Left forelimb (tissue), 1 donor: ENCODE measurements around the gene LILRA5.
"Not testable (repeated sequence)": the region's sequence is repeated elsewhere in the genome, so short reads cannot be mapped to it uniquely, and the experiment has no call there.

Source experiments
- DNase-seq: peaks from one replicate; pipeline ENCODE4 v3.0.0-alpha.2; 2018; ENCODE audit warnings: low spot score

The LILRA5 gene

GRCh38 chr19:54333586-54334298, 20.8 kb upstream of the LILRA5 start:
- no peak for DNase-seq

DNA sequence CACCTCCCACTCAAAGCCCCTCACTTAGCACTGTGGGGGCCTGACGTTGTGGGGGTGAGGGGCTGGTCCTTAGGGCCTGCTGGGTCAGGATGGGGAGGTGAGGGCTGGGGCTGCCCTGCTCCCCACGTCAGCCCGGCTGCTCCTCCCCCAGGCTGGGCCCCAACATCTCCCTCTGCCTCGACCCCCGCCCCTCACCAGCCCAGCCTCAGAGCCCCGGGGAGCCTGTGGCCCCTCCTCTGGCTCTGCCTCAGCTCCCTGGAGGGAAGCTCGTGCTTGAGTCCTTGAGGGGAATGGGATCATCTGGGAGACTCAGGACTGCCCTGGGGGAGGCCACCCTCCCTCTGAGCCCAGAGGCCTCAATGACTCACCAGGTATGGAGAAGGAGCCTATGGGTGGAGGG, 19.2 kb upstream of the LILRA5 start:
- no peak for DNase-seq

DNA sequence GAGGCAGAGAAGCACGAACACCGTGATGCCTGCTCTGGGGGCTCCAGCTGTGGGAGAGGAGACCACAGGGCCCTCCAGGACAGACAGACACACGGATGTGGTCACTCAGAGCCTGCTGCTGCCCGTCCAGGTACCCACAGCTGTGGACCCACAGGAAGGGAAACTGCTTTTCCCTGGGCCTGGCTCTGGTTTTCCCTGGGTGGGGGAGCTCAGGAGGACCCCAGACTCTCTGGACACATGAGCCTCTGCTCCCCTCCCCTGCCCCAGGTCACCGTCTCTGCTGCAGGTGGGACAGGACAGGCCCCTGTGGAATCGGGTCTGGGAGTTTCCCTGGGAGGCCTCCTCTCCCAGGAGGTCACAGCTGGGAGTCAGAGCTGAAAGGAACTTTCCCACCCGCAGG, 18.7 kb upstream of the LILRA5 start:
- DNase-seq, result no peak

GRCh38 chr19:54329476-54330165, 16.7 kb upstream of the LILRA5 start:
- DNase-seq, result no peak

DNA sequence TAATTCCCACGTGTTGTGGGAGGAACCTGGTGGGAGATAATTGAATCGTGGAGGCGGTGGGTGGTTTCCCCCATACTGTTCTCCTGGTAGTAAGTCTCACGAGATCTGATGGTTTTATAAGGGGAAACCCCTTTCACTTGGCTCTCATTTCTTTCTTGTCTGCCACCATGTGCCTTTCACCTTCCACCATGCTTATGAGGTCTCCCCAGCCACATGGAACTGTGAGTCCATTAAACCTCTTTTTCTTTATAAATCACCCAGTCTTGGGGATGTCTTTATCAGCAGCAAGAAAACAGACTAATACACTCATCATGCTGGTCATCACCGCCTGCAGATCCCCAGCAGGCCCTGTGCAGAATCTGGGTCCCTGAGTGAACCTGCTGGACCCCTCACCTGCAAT, 15.8 kb upstream of the LILRA5 start:
- DNase-seq, result not testable (repeated sequence)

DNA sequence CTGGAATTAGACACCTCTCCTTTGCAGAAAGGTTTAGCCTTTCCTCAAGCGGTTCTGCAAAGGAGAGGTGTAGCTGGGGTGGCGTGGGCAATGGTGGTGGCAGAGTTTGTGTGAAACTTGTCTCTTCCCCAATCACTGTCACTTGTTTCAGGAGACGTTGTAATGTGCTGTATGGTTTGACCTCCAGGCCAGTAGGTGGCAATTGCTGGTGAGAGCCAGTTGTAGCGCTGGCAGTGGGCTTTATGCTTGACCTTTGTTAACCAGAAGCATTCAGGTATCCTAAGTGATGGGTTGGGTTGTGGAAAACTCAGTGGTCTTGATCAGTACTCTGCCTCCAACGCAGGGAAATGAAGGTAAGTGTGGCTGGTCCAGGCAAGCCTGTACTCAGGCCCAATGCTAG, 12.7 kb upstream of the LILRA5 start:
- DNase-seq, result no peak

- DNase-seq, result no peak
Observed at GRCh38 chr19:54325194-54325621, 12.2 kb upstream of the LILRA5 start.

DNA sequence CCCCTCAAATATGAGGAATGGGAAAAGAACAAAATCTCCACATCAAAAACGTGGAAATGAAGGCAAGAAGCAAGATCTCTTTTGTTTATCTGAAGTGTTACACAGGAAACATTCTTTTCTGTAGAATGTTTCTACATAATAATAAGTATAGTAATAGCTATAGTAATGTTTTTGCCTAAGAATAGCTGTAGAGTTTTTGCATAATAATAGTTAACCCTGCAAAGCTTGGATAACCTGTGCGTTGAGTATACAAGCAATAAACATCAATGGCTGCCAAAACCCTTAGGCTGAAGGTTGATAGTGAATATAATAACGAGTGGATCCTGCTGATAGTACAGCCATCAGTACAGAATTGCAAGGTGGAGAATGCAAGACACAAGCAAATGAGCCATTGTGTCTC, 11.1 kb upstream of the LILRA5 start:
- DNase-seq, result no peak

DNA sequence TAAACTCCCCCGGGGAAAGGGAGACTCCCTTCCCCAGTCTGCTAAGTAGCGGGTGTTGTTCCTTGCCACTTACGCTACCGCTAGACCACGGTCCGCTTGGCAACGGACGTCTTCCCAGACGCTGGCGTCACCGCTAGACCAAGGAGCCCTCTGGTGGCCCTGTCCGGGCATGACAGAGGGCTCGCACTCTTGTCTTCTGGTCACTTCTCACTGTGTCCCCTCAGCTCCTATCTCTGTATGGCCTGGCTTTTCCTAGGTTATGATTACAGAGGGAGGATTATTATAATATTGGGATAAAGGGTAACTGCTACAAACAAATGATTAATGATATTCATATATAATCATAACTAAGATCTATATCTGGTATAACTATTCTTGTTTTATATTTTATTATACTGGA, 10.0 kb upstream of the LILRA5 start:
- not testable (repeated sequence) for DNase-seq

DNA sequence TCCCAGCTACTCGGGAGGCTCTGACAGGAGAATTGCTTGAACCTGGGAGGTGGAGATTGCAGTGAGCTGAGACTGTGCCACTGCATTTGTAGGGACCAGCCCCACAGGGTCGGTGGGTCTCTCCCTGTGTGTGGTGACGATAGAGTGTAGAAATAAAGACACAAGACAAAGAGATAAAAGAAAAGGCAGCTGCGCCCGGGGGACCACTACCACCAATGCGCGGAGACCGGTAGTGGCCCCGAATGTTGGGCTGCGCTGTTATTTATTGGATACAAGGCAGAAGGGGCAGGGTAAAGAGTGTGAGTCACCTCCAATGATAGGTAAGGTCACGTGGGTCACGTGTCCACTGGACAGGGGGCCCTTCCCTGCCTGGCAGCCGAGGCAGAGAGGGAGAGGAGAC, 9.3 kb upstream of the LILRA5 start:
- not testable (repeated sequence) for DNase-seq

DNA sequence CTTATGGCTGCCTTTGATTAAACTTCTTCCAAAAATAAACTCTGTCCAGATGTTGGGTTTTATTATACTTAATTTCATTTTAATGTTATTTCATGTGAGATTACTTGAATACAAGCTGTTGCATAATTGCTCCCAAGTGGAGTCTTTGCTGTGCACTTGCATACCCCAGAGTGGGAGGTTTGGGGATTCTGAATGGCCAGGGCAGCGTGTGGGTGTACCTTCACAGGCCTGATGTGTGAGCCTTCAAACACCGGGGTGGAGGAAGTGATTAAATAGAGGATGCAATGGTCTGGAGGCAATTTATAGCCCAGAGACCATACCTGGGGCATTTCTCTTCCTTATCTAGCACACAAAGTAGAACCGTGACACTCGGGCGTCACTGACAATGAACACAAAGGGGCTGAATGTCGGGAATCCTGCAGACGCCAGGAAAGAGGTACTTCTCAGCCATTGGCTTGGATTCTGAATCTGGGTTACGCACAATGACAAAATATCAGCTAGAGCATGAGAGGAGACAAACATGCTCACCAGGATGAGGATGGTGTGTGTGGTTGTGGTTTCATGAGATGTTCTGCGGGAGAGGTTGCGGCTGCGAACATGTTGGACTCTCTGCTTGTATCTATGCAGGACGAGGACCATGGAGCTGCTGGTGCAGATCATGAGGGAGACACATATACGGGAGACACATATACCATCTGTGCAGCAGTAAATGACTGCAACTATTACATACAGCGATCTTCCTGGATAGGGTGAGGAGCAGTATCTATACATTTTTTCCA, 7.1 kb upstream of the LILRA5 start:
- no peak for DNase-seq

DNA sequence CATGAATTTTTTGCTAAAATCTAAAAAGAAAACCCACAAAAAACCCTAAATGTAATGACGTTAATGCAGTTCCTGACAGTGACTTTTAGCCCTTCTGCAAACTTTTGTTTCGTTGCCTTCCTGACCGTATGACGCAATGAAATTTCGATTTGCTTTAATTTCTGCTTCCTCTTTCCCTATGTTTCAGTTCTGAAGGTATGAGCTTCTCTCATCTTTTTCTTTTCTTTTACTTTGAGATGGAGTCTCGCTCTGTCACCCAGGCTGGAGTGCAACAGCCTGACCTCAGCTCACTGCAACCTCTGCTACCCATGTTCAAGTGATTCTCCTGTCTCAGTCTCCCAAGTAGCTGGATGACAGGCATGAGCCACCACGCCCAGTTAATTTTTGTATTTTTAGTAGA, 6.1 kb upstream of the LILRA5 start:
- DNase-seq, result no peak

- no peak for DNase-seq
Observed at GRCh38 chr19:54317965-54318240, 4.9 kb upstream of the LILRA5 start.

DNA sequence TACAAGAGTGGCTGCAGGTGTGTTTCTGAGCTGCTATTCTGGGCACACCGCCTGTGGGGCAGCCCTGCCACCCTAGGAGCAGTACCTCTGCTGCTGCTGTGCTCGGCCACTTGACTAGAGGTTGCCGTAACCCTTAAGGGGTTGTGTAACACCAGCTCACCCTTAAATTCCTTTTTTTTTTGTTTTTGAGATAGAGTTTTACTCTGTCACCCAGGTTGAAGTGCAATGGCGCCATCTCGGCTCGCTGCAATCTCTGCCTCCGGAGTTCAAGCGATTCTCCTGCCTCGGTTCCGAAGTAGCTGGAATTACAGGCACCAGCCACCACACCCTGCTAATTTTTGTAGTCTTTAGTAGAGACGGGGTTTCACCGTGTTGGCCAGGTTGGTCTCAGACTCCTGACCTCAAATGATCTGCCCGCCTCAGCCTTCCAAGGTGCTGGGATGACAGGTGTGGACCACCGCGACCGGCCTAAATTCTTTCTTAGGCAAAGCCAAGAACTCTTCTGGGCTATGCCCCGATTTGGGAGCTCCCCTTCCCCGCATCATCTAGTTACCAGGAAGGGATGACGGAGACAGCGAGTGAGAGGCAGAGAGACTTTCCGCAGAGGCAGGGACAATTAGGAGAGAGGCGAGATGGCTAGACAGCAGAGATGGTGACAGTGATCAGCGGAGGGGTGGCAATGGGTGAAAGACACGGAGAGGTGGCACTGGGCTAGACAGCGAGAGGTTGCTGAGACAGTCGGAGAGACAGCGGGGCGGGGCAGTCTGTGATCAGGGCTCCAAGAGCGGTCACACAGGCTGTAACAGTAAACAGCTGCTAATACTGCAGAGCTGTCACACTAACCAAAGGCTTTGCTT, 4.4 kb upstream of the LILRA5 start:
- no peak for DNase-seq

DNA sequence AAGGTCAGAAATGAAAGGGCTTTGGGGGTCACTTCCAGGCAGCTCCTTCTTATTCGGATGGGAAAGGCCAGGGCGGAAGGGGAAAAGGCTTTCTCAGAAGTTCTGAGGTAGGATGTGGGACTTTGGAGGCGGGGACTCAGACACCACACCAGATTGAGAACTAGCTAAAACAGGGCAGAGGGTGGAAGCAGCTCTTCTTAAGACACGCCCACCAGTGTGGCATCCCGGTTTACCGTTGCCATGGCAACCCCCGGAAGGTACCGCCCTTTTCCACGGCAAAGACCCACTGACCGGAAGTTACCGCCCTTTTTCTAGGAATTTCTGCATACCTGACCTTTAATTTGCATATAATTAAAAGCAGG, 3.8 kb upstream of the LILRA5 start:
- DNase-seq, result no peak

DNA sequence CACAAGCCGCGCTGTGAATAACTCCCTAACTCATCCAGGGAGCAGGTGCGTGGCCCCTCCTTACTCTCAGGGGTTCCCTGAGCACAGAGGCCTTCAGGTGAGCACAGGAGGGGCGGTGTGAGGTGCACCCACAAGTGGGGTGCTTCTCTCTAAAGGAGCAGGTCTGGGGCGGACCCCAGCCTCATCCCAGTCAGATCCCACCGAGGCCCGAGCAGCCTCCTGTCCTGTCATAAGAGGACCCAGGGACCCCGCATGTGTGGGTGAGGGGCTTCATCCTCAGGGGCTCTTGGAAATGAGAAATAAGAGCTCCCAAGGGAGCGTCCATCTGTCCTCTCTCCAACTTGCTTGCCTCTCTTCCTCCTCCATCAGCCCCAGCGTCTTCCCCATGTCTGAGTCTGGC, 3.0 kb upstream of the LILRA5 start:
- no peak for DNase-seq

GRCh38 chr19:54312011-54312410, 955 bp downstream of the LILRA5 start:
- no peak for DNase-seq

- DNase-seq, result no peak
Observed at GRCh38 chr19:54311486-54311885, 1.5 kb downstream of the LILRA5 start.

DNA sequence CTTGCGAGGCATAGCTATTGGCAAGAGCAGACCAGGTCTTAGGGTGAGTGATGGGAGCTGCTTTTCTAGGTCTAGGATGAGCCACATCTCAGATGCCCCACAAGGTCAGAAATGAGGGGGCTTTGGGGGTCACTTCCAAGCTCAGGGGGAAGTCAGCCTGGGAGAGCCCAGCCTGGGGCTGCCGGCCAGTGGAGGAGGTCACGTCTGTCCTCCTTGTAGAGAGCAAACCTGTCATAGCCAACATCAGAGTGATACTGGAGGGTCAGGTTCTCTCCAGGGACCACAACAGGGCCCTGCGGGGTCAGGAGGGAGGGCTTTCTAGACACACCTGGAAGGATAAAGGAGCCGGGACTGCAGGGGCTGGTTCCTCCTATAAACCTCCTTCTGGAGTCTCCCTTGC, 2.4 kb downstream of the LILRA5 start:
- DNase-seq, result no peak

GRCh38 chr19:54309811-54310210, 3.2 kb downstream of the LILRA5 start:
- no peak for DNase-seq

GRCh38 chr19:54307389-54308020, 5.5 kb downstream of the LILRA5 start:
- no peak for DNase-seq

DNA sequence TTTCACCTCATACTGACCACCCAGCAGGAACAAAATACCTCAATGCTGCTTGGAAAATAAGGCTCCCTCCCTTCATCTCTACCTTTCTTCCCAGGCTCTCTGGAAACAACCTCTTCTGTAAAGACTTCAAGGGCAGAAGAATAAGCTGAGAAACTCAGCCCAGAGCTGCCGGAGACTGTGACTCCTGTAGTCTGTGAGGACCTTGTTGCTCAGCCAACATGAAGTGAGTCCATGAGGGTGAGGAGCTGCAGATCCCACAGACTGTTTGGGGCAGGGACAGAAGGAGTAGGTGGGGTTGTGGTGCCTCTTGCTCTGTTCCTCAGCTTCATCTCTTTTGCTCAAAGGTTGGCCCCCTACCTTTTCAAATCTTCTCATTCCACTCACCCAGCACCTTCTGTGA, 7.8 kb downstream of the LILRA5 start:
- no peak for DNase-seq
